Astrocyte (in vitro differentiated cells and primary cell): ENCODE measurements around the gene FAF1. TPM values are rescaled to one million over a fixed set of nuclear protein-coding genes. Genes with fewer than 3 reads are reported as not detected.

Source experiments
- total RNA-seq: library from RNA; stranded (reverse); gene quantifications from 2 replicates; pipeline ENCODE4 v1.2.1, GENCODE V29; 2021

Gene FAF1
- total RNA-seq, 1 donor from 2014 or later: 35.4 TPM

Other genes starting within 250 kb of the FAF1 start
- 0.43 and 0.60 TPM in 2 replicates for gene CDKN2C, start 10.0 kb upstream of the FAF1 start, total RNA-seq
- gene C1orf185, start 142.0 kb upstream of the FAF1 start, total RNA-seq: not detected in 2 replicates